ENCODE data around the gene PPARD.

- no peak for TF ChIP-seq CTCF (IDR thresholded peaks at IDR 0.05)
- TF ChIP-seq POLR2A (IDR thresholded peaks at IDR 0.05): no peak
These were observed 132.7 kb downstream of the PPARD start for GRCh38 chr6:35474942-35475570.

Measured in lower leg skin (tissue), 3 donors.